ENCODE measurements around the gene BAK1. TPM values are rescaled to one million over a fixed set of nuclear protein-coding genes. Genes with fewer than 3 reads are reported as not detected.

The BAK1 gene
- total RNA-seq, 4 donors from 2014 or later, result 14.3 to 26.2 (median 20.0) TPM

DNA sequence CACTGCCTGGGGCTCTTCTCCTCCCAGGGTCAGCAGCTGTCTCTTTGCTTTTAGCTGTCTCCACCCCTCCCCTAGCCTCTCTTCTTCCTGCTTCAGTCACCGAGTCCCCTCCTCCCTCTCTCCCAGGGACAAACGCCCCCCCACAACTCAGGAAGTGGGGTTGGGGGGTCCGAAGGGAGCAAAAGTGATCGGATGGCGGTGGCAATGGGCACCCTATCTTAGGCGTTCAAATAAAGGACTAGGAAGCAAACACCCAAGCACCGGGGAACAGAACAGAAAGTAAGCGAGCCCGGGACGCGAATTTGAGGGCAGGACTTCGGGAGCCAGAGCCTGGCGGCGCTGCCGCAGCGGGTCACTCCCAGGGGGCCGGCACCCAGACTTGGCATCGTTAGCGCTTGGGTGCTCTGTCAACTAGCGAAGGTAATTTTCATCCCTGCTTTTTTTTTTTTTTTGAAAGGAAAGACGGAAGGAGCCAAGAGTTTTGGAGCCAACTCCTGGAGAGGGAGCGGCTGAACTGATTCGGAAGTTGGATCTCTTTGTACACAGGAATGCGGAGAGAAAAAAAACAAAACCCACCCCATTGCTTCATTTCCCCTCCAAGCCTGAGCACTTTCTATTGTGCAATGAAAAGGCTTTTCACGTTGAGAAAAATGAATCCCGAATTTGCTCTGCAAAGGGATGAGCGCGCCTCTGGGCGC is 40.2 kb upstream of the BAK1 start:
- no peak for DNase-seq
- Histone ChIP-seq H3K4me3 (peak overlapping the region; percentile 57 to 95 (median 87)), H3K9me3 (no peaks in the 10 kb centered on the region), H3K36me3 (peaks cover 0 to 13% (median 0%) of the 10 kb centered on the region in 3 donors), H3K27ac (peak overlapping the region; percentile 86 to 96 (median 94)), H3K4me1 (peaks cover 20 to 61% (median 36%) of the 10 kb centered on the region in 3 donors), H3K27me3 (peaks cover 0 to 10% (median 0%) of the 10 kb centered on the region in 4 donors)
- intact Hi-C loops (cut with DNase I), result no loop called here
- TF ChIP-seq, protein P1, sequence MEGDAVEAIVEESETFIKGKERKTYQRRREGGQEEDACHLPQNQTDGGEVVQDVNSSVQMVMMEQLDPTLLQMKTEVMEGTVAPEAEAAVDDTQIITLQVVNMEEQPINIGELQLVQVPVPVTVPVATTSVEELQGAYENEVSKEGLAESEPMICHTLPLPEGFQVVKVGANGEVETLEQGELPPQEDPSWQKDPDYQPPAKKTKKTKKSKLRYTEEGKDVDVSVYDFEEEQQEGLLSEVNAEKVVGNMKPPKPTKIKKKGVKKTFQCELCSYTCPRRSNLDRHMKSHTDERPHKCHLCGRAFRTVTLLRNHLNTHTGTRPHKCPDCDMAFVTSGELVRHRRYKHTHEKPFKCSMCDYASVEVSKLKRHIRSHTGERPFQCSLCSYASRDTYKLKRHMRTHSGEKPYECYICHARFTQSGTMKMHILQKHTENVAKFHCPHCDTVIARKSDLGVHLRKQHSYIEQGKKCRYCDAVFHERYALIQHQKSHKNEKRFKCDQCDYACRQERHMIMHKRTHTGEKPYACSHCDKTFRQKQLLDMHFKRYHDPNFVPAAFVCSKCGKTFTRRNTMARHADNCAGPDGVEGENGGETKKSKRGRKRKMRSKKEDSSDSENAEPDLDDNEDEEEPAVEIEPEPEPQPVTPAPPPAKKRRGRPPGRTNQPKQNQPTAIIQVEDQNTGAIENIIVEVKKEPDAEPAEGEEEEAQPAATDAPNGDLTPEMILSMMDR (IDR thresholded peaks at IDR 0.05), result no peak
- TF ChIP-seq POLR2A (IDR thresholded peaks at IDR 0.05), result no peak
- 0 to 1% methylated on average over 20 to 26 of the region's 29 CpGs for WGBS, 2 donors

DNA sequence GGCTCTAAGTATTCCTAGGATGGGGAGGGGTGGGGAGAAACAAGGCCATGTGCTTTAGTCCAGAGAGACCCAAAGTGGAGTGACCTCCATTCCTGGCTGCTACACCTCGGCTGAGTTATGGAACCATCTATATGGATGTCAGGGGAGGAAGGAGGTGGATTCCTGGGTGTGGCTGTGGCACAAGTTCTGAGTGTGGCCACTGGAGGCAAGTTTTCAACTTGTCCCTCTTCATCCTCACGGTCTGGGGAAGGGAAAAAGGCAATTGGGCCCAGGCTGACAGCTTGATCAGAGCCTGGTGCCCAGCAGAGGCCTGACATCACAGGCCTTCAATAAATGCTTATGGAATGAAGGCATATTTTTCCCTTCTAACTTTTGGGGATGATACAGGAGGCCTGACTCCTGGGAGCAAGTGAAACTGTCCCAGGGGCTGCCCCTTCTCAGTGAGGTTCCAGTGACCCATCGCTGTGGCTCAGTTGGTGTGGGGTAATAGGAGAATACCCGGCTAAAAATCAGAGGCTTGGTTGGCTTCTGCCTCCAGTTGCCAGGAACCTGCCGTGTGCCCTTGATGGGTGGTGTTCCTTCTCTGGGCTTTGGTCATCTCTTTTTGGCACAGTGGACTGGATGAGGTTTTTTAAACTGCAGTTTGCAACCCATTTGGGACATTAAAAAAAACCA is 39.2 kb upstream of the BAK1 start:
- Histone ChIP-seq H3K36me3 (peaks cover 0 to 9% (median 0%) of the 10 kb centered on the region in 3 donors), H3K9me3 (no peaks in the 10 kb centered on the region), H3K27me3 (peaks cover 0 to 10% (median 0%) of the 10 kb centered on the region in 4 donors), H3K4me1 (peaks cover 20 to 53% (median 33%) of the 10 kb centered on the region in 3 donors), H3K4me3 (peak overlapping the region in 1 of 4 donors; percentile 95), H3K27ac (peak overlapping the region in 3 of 4 donors; percentile 92 to 96 (median 96))
- intact Hi-C loops (cut with DNase I), result no loop called here
- TF ChIP-seq POLR2A (IDR thresholded peaks at IDR 0.05), result no peak
- TF ChIP-seq, protein P1 (IDR thresholded peaks at IDR 0.05), result peak in 1 of 6 experiments; percentile 48
- WGBS, 2 donors, result 40 to 45% methylated on average over 4 to 5 of the region's 5 CpGs
- DNase-seq, result no peak

DNA sequence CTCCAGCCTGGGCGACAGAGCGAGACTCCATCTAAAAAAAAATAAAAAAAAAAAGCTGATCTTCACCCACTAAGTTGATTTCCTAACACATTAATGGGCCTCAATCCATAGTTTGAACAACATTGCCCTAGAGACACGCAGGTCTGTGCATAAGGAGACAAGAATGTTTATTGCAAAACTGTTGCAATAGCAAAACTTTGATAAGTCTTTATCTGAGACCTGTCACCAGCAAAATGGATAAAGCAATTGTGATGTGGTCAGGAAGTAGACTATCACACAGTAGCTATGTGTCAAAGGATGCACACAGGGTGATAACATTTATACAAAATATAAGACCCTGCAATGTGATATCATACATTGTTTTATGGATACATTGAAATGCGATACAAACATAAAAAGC is 36.8 kb upstream of the BAK1 start:
- TF ChIP-seq POLR2A (IDR thresholded peaks at IDR 0.05), result no peak
- TF ChIP-seq, protein P1 (IDR thresholded peaks at IDR 0.05), result no peak
- H3K4me3 ChIP-seq, result no peak overlapping the region
- intact Hi-C loops (cut with DNase I), result no loop called here
- DNase-seq, result no peak
- H3K4me1 ChIP-seq, result peaks cover 9 to 42% (median 15%) of the 10 kb centered on the region in 3 donors
- no peaks in the 10 kb centered on the region for H3K36me3 ChIP-seq
- no peak overlapping the region for H3K27ac ChIP-seq
- no peaks in the 10 kb centered on the region for H3K9me3 ChIP-seq
- 79% methylated on average over 4 of the region's 4 CpGs; no CpG with 5 or more reads in 1 of the 2 donors for WGBS, 2 donors
- H3K27me3 ChIP-seq, result peaks cover 0 to 2% (median 0%) of the 10 kb centered on the region in 4 donors

DNA sequence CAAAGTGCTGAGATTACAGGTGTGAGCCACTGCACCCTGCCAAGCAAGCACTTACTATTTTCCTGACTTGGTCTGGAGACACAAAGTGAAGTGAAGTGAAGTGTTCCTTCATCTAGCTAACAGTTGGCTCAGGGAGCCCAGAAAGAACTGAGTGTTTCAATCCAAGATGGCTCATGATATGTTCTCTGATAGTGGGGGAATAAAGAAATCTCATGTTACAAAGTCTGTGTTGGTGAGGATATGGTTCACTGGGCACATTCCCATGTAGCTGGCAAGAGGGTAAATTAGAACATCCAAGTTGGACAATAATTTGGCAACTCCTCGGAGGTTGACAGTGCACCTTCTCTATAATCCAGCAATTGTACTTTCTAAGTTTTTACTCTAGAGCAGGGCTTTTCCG is 36.0 kb upstream of the BAK1 start:
- no peak for TF ChIP-seq POLR2A (IDR thresholded peaks at IDR 0.05)
- TF ChIP-seq, protein P1 (IDR thresholded peaks at IDR 0.05), result no peak
- intact Hi-C loops (cut with DNase I), result no loop called here
- 78% methylated on average over 2 of the region's 2 CpGs; no CpG with 5 or more reads in 1 of the 2 donors for WGBS, 2 donors
- H3K4me1 ChIP-seq, result peaks cover 4 to 39% (median 19%) of the 10 kb centered on the region in 3 donors
- no peak overlapping the region for H3K27ac ChIP-seq
- H3K27me3 ChIP-seq, result no peaks in the 10 kb centered on the region
- no peak for DNase-seq
- H3K9me3 ChIP-seq, result no peaks in the 10 kb centered on the region
- no peaks in the 10 kb centered on the region for H3K36me3 ChIP-seq
- H3K4me3 ChIP-seq, result no peak overlapping the region

DNA sequence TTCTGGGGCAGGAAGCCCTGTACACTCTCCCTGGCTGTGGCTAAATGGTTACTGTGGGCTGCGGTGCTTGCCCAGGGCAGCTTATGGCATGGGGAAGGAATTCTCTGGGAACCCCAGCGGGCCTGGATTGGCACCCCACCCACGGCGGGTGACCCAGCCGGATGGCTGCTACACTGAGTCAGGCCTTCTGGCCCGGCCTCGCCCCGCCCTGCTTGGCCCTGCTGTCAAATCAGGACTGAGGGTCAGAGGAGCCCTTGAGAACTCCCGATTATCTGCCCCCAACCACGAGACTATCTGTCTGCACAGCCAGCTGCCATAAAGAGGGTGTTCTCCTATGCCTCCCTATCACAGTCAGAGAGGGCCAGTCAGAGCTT is 33.7 kb upstream of the BAK1 start:
- WGBS, 2 donors, result 17% methylated on average over 1 of the region's 10 CpGs; no CpG with 5 or more reads in 1 of the 2 donors
- intact Hi-C loops (cut with DNase I), result no loop called here
- peak overlapping the region in 2 of 4 donors; percentile 36 to 52 for H3K27ac ChIP-seq
- no peak overlapping the region for H3K4me3 ChIP-seq
- no peak for TF ChIP-seq POLR2A (IDR thresholded peaks at IDR 0.05)
- TF ChIP-seq, protein P1 (IDR thresholded peaks at IDR 0.05), result no peak
- H3K9me3 ChIP-seq, result no peaks in the 10 kb centered on the region
- no peak for DNase-seq
- H3K36me3 ChIP-seq, result no peaks in the 10 kb centered on the region
- H3K4me1 ChIP-seq, result peaks cover 8 to 42% (median 17%) of the 10 kb centered on the region in 3 donors
- H3K27me3 ChIP-seq, result peaks cover 0 to 7% (median 0%) of the 10 kb centered on the region in 4 donors

All from esophagus squamous epithelium (tissue), 5 donors.